Measurements from ENCODE around the gene TECPR1.
A peak's percentile ranks its signal among the peaks of the same experiment; 100 is the strongest.

TECPR1 gene

GRCh38 chr7:98177553-98177952 is 74.5 kb downstream of the TECPR1 start:
- peak overlapping the region; percentile 94 for H3K27ac ChIP-seq
- TF ChIP-seq CTCF (conservative IDR thresholded peaks at IDR 0.05) = no peak

GRCh38 chr7:98175260-98175940 is 76.6 kb downstream of the TECPR1 start:
- H3K27ac ChIP-seq = peak overlapping the region; percentile 64
- no peak for TF ChIP-seq CTCF (conservative IDR thresholded peaks at IDR 0.05)

DNA sequence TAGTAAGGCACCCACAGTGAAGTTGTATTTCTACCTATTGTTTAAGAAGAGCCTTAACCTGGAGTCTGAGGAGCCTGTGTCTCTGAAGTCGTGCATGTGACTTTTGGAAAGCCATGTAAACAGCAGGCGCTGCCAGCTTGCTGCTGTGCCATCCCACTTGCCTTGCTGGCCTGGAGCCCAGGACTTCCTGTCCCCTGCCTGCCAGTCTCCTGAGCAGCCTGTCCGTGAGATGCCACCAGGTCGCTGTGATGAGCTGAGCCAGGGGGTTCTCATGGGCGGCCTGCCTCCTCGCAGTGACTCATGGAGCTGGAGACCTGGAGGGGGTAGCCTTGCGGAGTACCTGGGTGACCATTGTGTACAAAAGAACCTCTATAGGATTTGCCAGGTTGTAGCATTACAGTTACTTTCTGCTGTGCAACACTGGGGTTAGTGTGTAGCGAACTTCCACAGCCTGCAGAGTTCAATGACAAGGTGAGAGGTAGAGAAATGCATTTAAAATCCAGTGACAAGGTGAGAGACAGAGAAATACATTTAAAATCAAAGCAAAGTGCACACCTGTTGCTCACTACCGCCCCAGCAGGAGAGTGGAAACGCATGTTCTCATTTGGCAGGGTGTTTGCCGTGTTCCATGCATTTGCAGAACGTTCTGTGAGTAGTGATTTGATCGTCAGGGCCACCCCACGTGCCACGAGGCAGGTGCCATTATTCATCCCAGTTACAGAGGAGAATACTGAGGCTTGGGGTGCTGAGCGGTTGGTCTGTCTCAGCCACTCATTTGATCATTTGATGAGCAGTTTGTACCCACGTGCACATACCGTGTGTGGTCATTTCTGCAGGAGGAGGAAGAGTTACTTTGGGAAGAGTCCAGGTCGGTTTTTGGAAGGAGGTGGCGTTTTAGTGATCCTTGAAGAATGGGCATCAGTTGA is 77.4 kb downstream of the TECPR1 start:
- peak overlapping the region; percentile 64 for H3K27ac ChIP-seq
- TF ChIP-seq CTCF (conservative IDR thresholded peaks at IDR 0.05) = peak; percentile 41

- TF ChIP-seq CTCF (conservative IDR thresholded peaks at IDR 0.05) = no peak
- H3K27ac ChIP-seq = peak overlapping the region; percentile 64; the same call in 1 of the 2 replicates
Observed at GRCh38 chr7:98171449-98171848, 80.6 kb downstream of the TECPR1 start.

GRCh38 chr7:98170966-98171365 is 81.1 kb downstream of the TECPR1 start:
- H3K27ac ChIP-seq = no peak overlapping the region; the same call in 1 of the 2 replicates
- TF ChIP-seq CTCF (conservative IDR thresholded peaks at IDR 0.05) = no peak

DNA sequence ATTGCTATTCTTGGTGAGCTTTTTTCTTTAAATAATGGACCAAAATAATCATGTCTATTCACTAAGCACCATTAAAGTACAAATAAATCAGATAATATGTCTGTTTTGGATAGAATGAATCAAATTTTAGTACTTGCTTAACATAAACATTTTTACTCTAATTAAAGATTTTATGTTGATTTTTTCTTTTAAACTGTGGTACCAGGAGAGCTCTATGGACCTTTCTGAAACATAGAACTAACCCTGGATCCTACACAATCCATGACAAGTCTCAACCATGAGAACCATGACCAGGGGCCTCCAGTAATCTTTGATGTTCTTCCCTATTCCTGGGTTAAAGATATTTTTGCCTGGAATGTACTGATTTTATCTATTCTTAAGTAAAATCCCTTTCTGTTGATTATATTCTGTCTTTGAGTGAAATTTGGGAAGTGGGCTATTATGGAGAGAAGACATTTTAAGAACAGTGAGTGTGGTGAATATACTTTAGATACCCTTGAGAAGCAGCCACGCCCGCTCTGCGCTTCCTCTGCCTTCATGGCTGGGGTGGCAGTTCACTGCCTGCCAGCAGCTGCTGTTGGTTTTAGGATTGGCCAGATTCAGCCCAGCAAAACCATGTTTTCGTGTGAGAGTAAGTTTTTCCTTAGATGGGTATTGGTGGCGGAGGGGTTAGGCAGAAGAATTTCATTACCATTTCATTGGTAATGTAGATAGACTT is 83.0 kb downstream of the TECPR1 start:
- H3K27ac ChIP-seq = no peak overlapping the region
- peak; percentile 49 for TF ChIP-seq CTCF (conservative IDR thresholded peaks at IDR 0.05)

Measured in VCaP (cell line).